Right kidney (tissue), 1 donor: ENCODE data around the gene ATP9B.
"Not testable (repeated sequence)": the region's sequence is repeated elsewhere in the genome, so short reads cannot be mapped to it uniquely, and the experiment has no call there.

Experiments
- DNase-seq: peaks from one replicate; pipeline ENCODE4 v3.0.0-alpha.2; 2016

Gene ATP9B

DNA sequence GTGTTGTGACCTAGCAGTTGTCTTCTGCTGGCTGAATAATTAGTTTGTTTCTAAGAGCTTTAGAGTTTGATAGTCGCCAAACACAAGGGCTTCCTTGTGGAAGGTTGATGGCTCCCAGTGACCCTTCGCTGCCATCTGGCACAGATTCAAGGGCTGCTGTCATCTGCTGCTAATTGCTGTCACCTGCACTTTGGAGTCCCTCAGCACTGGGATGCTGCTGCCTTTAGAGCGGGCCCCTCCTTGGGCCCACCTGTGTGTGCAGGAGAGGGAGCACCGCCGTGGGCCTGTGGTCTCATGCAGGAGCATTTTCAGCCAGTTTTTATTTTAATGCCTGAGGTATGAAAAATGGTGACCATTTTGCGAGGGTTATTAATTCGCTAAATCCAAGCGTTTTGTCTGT is 172.6 kb downstream of the ATP9B start:
- no peak for DNase-seq

DNA sequence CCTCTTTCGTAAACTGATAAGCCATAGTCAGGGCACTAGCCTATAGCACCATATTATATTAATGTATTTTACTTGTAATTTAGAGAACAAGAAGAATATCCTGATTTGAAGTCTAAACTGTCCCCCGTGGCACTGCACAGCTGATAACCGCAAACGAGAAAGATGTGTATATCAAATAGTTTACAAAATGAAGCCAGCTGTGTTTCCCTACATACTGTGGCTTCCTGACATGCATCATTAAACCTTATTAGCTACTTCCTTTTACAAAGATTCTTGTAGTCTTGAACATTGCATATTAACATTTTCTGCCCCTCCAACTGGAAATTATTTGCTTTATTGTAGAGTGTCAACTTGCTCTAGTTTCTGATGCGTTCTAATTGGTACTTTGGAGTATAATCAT is 173.1 kb downstream of the ATP9B start:
- DNase-seq, result no peak

DNA sequence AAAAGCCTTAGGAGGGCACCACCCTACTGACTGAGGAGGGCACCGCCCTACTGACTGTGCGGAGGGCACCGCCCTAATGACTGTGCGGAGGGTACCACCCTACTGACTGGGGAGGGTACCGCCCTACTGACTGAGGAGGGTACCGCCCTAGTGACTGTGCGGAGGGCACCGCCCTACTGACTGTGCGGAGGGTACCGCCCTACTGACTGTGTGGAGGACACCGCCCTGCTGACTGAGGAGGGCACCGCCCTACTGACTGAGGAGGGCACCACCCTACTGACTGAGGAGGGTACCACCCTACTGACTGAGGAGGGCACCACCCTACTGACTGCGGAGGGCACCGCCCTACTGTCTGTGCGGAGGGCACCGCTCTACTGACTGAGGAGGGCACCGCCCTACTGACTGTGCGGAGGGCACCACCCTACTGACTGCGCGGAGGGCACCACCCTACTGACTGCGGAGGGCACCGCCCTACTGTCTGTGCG is 176.4 kb downstream of the ATP9B start:
- DNase-seq, result no peak

- peak; percentile 68 for DNase-seq
Observed at GRCh38 chr18:79246309-79247108, 177.3 kb downstream of the ATP9B start.

DNA sequence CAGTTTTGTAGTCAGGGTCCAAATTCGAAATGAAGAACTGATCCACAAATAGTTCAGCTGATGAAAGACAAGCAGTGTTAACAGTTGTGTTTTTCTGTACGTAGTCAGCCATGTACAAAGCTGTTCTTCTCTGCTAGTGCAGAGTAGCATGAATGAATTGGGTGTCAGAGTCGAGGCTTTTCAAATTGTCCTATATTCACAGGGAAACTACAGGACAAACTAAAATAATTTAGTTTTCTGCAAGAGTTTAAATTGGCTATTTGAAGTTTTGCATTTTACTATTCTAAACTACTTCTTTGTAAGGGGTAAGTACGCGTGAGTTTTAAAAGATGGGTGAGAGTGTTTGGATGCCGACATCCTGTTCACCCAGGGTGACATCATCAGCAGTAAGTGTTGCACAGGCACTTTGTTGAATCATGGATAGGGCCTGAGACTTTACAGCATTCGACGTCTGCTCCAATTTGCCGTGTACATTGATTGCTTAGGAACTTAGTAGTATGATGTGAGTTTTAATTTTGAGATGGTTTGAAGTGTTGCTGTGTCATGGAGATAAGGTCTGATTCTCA is 179.4 kb downstream of the ATP9B start:
- no peak for DNase-seq

- peak; percentile 28 for DNase-seq
Observed at GRCh38 chr18:79250301-79250981, 181.2 kb downstream of the ATP9B start.

GRCh38 chr18:79251021-79251420 is 181.8 kb downstream of the ATP9B start:
- DNase-seq, result no peak

DNA sequence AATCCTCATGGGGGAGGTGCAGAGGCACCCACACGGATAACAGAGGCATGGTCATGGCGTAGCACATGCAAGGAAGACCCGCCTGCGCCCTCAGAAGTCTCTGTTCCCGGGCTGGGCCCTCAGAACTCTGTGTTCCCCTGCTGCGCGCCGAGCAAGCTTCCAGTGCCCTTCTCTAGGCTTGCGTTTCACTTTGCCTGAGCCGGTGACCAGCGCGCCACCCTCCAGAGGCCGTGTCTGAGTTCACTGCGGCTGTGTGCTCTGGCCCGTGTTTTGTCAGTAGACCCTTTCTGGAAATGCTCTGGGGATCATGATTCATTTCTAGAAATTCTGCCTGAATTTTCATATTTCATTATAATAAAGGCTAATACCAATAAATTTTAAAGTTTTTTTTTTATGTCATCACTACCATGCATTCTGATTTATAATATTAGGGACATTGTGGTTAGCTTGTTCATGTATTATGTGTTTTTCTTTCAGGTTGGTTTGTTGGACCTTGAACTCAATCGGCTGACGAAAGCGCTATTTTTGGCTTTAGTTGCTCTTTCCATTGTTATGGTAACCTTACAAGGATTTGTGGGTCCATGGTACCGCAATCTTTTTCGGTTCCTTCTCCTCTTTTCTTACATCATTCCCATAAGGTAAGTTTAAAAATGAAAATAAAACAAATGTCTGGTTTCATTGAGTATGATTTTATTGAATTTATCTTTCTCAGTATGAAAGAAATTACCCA is 183.9 kb downstream of the ATP9B start:
- no peak for DNase-seq

- no peak for DNase-seq
Observed at GRCh38 chr18:79257480-79257879, 188.3 kb downstream of the ATP9B start.

- DNase-seq, result no peak
Observed at GRCh38 chr18:79258447-79258846, 189.3 kb downstream of the ATP9B start.

- no peak for DNase-seq
Observed at GRCh38 chr18:79259218-79259617, 190.0 kb downstream of the ATP9B start.

DNA sequence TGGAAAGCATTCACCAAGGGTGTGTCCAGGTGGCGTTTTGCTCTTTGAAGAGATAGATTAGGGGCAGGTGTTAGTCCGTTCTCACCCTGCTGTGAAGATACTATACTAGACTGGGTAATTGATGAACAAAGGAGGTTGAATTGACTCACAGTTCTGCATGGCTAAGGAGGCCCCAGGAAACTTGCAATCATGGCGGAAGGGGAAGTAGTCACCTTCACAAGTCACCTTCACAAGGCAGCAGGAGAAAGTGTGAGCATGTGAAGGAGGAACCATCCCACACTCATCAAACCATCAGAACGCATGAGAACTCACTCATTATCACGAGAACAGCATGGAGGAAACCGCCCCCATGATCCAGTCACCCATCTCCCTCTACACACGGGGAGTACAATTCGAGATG is 190.8 kb downstream of the ATP9B start:
- no peak for DNase-seq

GRCh38 chr18:79260510-79260909 is 191.3 kb downstream of the ATP9B start:
- DNase-seq, result no peak

DNA sequence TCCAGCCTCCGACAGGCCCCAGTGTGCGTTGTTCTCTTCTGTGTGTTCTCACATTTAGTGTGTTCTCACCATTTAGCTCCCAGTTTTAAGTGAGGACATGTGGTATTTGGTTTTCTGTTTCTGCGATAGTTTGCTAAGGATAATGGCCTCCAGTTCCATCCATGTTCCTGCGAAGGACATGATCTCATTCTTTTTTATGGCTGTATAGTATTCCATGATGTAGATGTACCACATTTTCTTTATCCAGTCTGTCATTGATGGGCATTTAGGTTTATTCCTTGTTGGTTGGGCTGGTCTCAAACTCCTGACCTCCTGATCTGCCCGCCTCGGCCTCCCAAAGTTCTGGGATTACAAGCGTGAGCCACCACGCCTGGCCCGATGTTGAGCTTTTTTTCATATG is 195.9 kb downstream of the ATP9B start:
- DNase-seq, result not testable (repeated sequence)

GRCh38 chr18:79271812-79272211 is 202.6 kb downstream of the ATP9B start:
- DNase-seq, result not testable (repeated sequence)

GRCh38 chr18:79272916-79273315 is 203.7 kb downstream of the ATP9B start:
- no peak for DNase-seq

DNA sequence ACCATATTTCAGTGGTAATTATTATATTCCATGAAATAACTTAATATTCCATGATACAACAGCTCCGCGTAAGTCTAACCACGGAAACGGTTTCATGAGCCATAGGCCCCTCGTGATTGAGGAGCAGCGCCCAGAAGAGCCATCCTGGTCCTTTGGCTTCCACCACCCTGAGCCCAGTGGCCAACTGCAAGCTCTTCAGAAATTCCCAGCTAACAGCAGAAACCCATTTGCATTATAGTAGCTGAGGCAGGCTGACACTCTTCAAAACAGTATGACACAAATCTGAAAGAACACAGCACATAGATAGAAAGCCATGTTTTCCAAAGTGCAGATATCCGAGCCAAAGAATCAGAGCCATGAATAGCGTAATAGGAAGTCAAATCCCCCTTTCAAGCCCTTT is 205.6 kb downstream of the ATP9B start:
- DNase-seq, result no peak

DNA sequence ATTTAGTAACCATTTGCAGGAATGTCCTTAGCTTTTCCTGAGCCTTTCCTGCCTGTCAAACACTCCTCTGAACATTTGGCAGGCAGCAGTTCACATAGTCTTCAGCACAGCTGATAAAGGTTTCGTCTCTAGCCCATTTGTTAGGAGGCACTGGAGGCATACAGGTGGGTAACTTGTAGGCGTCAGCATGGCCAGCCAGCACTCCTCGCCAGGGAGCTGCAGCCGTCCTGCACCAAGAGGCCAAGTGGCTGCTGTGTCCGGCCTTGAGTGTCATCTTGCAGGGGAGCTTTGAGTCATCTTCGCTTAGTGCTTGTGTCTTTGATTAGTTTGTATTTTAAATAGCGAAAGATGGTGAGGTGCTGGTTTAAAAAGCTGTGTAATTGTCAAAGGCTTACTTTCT is 206.3 kb downstream of the ATP9B start:
- DNase-seq, result no peak

- DNase-seq, result no peak
Observed at GRCh38 chr18:79275992-79276391, 206.8 kb downstream of the ATP9B start.

GRCh38 chr18:79278896-79279295 is 209.7 kb downstream of the ATP9B start:
- DNase-seq, result no peak

GRCh38 chr18:79283131-79283810 is 214.1 kb downstream of the ATP9B start:
- DNase-seq, result no peak

DNA sequence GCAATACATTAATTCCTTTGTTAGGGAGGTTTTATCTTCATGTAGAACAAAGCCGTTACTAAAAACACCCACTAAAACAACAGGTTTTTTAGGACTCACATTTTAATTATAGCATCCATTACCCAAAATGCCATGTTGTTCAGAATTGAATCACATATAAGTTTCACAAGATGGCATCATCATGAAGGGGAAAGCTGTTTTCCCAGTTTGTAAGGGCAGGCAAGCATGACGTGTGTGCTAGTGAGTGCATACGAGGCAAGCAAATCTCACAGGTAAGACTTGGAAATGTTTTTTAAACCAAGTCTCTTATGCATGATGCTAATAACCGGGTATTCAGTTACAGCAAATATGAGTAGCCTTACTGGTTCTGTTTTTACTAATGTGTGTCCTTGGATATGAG is 214.7 kb downstream of the ATP9B start:
- DNase-seq, result no peak
